NCI-H1436 (cell line): ENCODE results near the gene UTP11.
A peak's percentile ranks its signal among the peaks of the same experiment; 100 is the strongest.

Experiments used
- DNase-seq: peaks from one replicate; lab custom pipeline; 2025; lab: John Stamatoyannopoulos, UW

UTP11 gene

GRCh38 chr1:38003261-38004250, 9.0 kb upstream of the UTP11 start:
- no peak for DNase-seq

DNA sequence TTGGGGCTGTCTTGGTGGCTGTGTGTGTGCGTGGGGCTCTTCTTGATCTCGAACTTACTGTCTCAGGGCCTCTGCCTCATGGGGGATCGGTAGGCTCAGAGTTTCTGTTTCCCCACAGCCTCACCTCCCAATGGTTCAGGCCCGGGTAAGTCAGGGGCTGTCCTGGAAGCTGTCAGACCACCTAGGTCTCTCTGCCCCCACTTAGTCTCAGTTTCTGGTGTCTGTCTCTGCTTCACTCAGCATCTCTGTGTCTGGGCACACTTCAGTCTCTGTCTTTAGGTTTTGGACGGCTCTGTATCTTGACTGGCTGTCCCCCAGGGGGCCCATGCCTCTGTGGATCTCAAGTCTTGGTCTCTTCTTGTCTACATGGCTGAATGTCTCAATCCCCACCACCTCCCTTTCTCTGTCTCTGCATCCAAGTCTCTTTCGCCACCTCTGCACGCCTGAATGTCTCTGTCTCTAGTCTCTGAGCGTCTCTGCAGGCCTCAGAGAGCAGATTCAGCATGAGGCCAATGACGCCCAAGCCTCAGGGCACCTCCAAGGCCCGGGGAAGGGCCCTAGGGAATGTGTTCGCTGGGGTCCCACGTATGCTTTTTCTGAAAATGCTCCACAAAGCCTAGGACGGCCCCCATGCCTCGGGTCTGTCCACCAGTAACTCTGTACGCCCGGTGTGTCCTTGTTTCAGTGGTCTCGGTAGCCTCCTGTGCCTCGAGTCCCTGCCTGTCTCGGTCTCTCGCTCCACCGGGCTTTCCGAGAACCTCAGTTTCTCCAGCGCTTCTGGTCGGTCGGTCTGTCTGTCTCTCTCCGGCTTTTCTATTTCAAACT, 8.0 kb upstream of the UTP11 start:
- DNase-seq = no peak

GRCh38 chr1:38005195-38006007, 7.1 kb upstream of the UTP11 start, which contains the start of gene FHL3:
TSS of gene FHL3 (minus strand) at chr1:38005514. CDS start at chr1:37999412, 6,102 bp downstream.
- peak; percentile 28 for DNase-seq

DNA sequence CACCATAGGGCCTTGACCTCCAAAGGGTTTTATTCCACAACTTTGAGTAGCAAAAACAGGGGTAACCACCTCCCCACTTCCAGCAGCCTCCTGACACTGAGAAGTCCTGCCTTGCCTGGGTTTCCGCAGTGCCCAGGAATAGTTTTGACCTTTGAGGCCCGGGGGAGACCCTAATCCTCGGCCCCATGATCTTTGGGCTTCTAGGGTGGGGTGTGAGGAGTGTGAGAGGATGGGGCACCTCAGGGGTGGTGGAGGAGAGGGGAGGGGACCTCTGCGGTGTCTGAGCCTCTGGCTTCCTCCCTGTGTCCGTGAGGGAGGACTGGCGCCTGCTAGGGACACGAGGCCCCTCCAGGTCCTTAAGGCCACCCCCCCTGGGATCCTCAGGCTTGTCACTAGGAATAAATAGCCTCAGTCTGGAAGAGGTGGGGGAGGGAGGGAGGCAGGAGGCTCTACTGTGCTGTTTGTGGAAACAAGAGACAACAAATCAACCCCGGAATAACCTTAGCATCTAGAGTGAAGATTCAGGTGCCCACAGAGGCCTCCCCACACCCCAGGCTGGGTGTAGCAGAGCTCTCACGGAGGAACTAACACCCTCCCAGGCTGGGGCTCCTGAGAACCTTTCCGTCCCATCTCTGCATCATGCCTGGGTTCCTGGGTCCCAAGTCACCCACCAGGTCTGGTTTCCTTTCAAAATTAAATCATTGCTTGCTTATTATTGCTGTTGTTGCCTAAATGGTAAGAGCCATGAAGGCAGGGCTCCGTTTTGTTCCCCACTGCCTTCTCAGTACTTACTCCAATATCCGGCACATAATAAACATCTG, 6.3 kb upstream of the UTP11 start:
- DNase-seq = no peak

- no peak for DNase-seq
These were observed 3.3 kb upstream of the UTP11 start for GRCh38 chr1:38009088-38009840.

GRCh38 chr1:38009841-38010180, 2.7 kb upstream of the UTP11 start:
- no peak for DNase-seq

- no peak for DNase-seq
These were observed 691 bp downstream of the UTP11 start for GRCh38 chr1:38013227-38013622.

DNA sequence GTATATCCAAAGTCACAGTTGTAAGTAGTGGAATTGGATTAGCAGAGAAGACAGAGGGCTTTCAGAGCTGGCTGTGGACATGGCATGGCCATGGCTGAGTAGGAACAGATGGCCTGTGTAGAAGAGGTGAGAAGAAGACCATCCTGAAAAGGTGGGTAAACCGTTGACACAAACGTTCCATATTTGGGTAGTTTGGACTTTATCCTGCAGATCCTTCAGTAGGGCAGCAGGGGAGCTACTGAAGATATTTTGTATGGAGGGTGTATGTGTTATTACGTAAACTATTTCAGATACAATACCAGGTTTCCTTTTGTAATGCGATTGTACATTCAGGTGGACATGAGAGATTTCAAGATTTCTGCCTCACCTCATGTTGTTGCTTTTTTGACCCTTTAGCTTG, 1.6 kb downstream of the UTP11 start:
- DNase-seq = no peak

DNA sequence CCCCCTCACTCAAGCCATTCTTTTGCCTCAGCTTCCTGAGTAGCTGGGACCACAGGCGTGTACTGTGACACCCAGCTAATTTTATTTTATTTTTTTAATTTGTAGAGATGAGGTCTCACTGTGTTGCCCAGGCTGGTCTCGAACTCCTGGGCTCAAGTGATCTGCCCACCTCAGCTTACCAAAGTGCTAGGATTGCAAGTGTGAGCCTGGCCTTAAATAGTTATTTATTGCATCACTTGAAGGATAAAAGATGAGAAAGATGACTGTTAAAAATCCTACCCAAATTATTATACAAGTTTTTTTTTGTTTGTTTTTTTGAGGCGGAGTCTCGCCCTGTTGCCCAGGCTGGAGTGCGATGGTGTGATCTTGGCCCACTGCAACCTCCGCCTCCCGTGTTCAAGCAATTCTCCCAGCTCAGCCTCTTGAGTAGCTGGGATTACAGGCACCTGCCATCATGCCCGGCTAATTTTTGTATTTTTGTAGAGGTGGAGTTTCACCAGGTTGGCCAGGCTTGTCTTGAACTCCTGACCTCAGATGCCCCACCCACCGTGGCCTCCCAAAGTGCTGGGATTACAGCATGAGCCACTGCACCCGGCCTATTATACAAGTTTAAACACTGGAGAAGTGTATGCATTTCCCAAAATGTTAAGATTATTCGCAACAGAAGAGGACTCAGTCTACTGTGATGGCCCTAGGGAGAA, 2.3 kb downstream of the UTP11 start:
- no peak for DNase-seq

DNA sequence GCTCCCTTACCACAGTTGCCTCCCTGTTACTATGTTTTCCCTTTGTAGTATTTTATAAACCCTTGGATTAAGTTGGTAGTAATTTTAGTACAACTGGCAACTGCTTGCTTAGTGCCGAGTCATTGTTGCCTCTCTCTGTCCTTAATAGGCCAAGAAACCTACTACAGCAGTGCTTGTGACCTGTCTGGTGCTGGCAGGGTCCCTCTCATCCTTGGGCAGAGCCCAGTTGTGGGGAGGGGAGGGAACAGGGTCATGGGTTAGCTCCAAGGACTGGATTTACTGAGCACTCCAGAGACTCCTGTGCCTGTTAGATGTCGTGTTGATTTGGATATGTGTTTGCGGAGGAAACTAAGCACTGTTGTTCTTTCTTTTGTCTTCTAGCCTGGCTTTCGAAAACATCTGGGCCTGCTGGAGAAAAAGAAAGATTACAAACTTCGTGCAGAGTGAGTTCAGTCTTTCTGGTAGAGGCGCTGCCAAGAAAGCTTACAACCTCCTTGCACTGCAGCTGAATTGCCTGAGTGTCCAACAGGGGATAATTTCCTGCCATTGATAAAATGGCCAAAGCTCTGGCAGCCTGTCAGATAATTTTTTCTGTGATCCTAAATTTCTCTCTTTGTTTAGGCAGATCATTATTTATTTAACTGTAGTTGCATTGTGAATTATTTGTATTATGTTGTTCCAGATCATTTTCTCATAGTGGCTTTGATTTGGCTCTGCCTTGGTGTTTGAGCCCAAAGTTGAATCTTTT, 3.6 kb downstream of the UTP11 start:
- DNase-seq = no peak

DNA sequence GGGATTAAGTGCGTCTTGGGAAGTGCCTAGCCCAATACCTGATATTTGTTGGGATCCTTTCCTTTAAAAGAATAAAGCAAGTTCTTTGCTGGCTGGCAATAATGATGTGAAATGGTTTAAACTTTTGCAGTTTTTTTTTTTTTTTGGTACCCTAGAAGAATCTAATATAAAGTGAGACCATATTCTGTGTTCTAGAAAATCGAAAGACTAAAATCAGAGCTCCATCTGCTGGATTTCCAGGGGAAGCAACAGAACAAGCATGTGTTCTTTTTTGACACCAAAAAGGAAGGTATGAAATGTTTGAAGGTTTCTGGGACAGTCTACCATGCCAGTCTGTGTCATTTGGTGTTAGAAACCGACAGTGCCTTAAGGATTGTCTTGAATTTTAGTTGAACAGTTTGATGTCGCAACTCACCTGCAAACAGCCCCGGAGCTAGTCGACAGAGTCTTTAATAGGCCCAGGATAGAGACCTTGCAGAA, 6.4 kb downstream of the UTP11 start:
- DNase-seq = no peak

GRCh38 chr1:38020396-38020795, 7.9 kb downstream of the UTP11 start:
- DNase-seq = no peak

GRCh38 chr1:38021969-38022368, 9.4 kb downstream of the UTP11 start:
- DNase-seq = no peak

- DNase-seq = no peak
These were observed 10.3 kb downstream of the UTP11 start for GRCh38 chr1:38022810-38023209.

- DNase-seq = no peak
These were observed 12.7 kb downstream of the UTP11 start for GRCh38 chr1:38025233-38025632.

DNA sequence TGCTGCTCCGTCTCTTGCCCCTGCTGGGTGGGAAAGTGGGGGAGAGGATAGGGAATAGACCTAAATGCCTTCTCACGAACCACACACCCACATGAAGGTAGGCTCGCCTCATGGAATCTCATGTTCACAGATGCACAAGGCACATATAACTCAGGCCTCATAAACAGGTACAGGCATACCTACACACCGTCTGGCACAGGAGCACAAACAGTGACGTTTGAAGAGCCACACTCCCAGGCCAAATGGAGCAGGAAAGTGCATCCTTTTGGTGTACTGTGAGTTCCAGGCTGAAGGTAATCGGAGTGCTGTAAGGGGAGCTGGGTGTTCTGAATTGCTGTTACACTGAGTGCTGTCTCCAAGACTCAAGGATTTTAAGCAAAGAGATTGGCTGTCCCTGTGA, 13.1 kb downstream of the UTP11 start:
- no peak for DNase-seq

GRCh38 chr1:38026592-38027200, 14.2 kb downstream of the UTP11 start:
- peak; percentile 17 for DNase-seq
